Measurements from ENCODE around the gene DST.

DST gene

DNA sequence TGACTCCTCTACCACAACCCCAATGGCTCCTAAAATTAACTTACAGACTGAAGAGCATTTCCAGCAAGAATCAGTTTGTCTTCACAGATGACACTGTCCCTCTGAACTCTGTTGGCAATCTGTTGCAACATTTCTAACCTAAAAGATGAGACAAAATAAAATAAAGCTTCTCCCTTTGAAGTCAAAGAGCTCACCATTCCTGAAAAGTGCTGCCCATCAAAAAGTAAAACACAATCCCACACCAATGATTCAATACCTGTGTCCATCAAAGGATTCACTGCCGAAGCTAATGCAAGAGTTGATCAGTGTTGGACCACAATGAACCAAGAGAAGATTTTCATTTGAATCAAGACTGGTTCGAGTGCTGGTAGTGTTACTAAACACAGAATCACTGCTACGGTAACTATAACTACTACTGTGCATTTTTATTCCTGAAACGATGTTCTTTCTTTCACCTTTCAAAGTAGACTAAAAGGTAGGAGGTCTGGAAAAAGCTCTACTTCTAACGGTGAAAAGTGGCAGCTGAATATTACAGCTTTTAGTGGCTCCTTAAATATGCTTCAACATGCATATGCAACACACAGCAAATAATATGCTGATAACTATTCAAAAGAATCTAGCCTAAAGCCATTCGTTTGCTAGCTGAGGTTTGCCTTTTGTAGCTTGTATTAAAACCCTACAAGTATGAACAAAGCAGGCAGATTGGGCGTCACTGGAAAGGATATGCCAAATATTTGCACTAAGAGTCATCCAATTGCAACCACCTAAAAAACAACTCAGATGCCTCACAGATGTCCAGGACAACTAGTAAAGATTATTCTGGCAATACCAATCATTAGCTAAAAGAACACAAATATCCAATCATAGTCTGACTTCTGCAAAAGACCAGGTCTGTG lies at the start of gene DST:
DST (minus strand) TSS at position 524 of the 896 bp plus-strand sequence.
- no peak for DNase-seq

GRCh38 chr6:56691814-56692213 lies 49.1 kb upstream of the DST start:
- DNase-seq, result no peak

DNA sequence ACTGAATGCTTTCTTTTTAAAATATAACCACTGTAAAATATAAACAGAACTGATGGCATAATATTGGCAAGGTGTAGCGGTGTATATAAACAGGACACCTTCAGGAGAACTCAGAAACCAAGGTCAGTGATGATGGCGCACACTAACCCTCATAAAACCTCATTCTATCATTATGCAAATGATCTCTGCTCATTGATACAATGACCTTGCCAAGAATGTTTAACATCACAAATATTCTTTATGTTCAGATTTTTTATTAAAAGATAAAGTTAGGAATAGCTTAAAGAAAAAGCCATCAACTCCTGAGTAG lies 48.6 kb upstream of the DST start:
- no peak for DNase-seq

- DNase-seq, result no peak
Observed at GRCh38 chr6:56690519-56691285, 48.0 kb upstream of the DST start.

DNA sequence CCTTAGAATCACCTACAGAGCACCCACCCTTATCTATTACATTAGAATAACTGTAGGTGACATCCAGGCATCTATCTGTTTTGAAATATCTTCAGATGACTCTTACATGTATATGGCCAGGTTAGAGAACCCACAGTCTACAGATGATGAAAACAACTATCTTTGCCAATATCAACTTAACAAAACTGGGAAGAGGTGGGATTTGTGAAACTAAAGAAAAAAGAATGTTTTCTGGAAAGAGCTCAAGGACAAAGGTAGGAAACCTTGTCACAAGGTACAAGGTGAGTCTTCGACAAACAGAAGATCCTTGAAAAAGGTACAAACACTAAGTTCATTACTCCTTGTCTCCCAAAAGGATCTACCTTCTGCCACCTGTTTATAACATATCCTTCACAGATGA lies 47.0 kb upstream of the DST start:
- no peak for DNase-seq

DNA sequence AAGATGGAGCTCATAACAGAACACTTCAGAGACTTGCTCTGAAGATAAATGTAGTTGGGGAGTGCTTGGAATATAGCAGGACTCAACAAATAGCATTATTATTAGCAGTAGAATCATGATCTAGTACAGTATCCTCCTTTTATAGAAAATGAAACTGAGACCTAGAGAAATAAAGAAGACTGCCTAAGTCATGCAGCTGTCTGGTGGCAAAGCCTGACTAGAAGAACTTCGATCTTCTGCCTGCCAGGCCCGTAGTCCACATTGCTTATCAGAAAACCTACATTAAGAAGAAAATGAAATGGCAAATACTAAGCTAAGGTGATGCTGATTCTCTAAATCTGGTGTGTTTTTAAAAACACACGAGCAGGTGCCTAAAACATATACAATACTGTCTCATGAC lies 46.4 kb upstream of the DST start:
- no peak for DNase-seq

DNA sequence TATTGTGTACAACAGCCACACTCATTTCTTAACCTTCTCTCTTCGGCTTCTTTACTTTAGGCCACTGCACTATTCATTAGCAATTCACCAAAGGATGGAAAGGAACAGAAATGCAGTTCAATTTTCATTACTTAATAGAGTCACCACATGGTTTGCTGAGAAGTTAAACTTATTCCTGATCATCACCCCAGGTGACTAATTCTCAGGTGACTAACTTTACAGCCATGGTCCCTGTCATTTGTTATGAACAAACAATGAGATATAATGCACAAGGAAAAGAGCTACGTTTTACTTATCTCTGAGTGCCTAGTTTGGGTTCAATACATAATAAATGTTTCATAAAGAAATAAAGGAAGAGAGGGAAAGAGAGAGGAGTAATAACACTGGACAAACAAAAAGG lies 45.8 kb upstream of the DST start:
- DNase-seq, result no peak

- DNase-seq, result no peak
Observed at GRCh38 chr6:56687551-56687950, 44.9 kb upstream of the DST start.

GRCh38 chr6:56686429-56686828 lies 43.7 kb upstream of the DST start:
- no peak for DNase-seq

DNA sequence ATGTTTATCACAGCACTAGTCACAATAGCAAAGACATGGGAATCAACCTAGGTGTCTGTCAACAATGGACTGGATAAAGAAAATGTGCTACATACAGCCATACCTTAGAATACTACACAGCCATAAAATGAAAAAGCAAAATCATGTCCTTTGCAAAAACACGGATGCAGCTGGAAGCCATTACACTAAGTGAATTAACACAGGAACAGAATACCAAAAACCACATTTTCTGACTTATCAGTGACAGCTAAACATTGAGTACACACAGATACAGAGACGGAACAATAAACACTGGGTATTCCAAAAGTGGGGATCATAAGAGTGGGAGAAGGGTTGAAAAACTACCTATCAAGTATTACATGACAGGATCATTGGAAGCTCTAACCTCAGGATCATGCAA lies 43.3 kb upstream of the DST start:
- no peak for DNase-seq

DNA sequence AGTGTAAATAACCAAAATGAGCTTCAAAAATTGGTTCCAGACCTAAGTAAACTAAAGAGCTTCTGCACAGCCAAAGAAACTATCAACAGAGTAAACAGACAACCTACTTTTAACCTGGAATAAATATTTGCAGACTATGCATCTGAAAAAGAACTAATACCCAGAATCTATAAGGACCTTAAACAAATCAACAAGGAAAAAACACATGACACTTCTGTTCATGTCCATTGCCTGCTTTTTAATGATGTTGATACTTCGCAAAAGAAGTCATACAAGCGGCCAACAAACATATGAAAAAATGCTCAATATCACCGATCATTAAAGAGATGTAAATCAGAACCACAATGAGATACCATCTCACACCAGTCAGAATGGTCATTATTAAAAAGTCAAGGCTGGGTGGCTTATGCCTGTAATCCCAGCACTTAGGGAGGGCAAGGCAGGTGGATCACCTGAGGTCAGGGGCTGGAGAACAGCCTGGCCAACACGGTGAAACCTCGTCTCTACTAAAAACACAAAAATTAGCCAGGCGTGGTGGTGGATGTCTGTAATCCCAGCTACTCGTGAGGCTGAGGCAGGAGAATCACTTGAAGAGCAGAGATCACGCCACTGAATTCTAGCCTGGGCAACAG lies 42.5 kb upstream of the DST start:
- no peak for DNase-seq

DNA sequence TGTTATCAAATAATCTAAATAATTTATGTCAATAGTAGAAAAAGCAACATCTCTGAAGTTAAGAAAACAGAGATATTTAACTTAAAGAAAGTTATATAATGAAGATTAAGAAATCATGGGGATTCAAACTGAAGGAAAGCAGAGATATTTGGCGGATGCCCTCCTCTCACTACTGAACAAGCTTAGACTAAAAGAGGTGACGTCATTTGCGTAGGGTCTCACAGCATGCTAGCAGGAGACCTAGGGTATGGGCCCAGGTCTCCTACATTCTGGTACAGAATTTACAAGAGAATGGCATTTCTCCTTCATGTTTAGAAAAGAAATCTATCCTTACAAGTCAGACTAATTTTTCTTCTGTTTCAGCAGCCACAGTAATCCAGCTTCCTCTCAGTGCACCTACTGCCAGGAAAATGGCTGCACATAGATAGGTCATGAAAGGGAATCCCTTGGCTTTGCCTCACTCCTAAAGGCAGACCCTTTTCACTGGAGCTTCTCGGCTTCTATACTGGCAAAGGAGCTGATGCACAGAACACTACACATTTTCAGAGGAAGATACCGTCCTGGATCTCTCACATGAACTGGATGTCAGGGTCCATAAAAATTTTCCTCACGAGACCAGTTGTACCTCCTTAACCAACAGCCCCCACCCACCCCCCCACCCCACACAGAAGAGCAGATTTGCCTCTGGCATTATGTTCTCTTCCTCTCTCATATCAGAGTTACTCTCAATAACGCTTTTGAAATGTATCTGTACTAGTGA lies 41.8 kb upstream of the DST start:
- DNase-seq, result no peak

DNA sequence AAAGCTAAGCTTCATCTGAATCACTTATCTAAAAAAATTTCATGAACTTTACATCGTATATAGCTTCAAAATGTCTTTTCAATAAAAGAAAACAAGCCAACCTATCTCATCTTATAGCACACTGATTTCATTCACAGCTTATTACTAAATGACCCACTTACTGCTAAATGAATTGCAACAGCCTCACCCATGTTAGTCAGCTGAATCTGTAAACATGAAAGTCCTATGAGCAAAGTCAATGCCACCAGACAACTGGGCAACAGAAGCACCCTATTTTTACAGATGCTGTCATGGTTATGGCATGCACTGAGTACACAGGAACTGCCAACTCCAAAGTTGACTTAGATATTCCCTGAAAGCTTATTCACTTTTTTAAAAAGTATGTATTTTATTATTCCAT lies 41.2 kb upstream of the DST start:
- no peak for DNase-seq

- no peak for DNase-seq
Observed at GRCh38 chr6:56682635-56683034, 39.9 kb upstream of the DST start.

DNA sequence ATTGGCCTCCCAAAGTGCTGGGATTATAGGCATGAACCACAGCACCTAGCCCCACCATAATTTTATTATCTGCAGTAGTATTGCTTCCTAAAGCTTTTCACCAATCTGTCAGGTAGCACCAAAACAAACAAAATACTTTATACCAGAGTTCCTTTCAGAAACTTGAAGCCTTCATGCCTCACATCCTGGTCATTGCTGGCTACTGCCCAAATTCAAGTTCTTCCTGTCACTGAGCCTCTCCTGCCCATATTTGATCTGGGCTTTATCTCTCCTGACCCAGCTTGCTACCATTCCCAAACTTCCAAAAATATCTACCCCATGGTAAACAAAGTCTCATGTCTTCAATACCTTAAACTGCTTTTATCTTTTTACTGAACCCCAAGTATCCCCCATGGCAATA lies 34.9 kb upstream of the DST start:
- DNase-seq, result no peak

DNA sequence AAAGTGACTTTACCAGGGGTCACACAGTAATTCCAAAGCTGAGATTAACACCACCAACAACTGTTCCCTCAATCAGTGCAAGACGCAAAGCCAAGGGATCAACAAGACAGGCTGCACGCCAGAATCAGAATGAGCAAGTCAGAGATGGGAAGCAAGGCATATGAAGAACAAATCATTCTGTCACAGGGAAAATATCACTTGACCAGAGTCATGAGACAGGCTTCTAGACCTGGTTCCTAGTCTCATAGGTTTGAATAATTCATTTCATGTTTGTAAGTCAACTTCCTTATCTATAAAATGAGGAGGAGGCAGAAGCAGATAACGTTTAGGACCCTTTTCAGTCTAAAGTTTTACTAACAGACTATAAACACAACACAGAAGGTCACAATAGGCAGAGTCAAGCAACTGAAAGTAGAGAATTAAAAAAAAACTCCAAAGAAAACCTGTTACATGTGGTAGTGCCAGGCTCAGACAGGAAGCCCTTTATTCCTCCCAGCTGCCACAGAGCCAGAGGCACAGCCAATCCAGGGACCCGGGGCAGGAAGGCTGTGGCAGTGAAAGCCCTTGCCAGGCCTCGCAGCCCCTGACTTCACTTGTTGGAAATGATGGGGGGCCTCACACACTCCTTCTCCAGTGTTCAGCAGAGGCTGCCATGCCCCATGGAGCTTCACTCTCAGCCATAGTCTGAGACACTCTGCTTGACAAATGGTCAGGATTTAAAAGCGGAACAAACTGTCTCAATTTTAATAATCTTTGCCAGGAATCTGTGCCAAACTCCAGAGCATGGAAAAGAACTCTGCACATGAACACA lies 29.2 kb upstream of the DST start:
- no peak for DNase-seq

- DNase-seq, result no peak
Observed at GRCh38 chr6:56671160-56671559, 28.5 kb upstream of the DST start.

- DNase-seq, result no peak
Observed at GRCh38 chr6:56669041-56669440, 26.4 kb upstream of the DST start.

GRCh38 chr6:56668158-56668557 lies 25.5 kb upstream of the DST start:
- no peak for DNase-seq

GRCh38 chr6:56667336-56667735 lies 24.6 kb upstream of the DST start:
- no peak for DNase-seq

DNA sequence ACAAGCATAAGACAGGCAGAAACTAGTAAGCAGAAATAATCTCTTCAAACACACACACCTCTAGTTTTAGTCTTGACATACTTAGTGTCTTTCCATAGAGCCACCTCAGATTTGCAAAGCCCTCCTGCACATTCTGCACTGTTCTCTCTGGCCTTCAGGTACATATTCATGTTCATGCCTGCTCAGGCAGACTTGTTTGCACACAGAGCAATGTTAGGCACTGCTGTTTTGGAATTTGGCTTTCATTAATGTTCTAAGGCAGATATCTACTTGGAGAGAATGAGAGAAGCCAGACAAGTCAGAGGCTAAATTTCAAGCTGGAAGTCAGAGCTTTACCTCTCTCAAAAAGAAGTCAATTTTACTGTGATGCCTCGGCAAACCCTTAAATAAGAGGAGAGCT lies 21.3 kb upstream of the DST start:
- no peak for DNase-seq

- no peak for DNase-seq
Observed at GRCh38 chr6:56663344-56663743, 20.7 kb upstream of the DST start.
